Activated CD8-positive, alpha-beta memory T cell treated with anti-CD3 and anti-CD28 coated beads, Interleukin-2, amount 50 U/mL, for 4 hours (primary cell): ENCODE data around the gene CD8B2.
"Not testable (repeated sequence)": the region's sequence is repeated elsewhere in the genome, so short reads cannot be mapped to it uniquely, and the experiment has no call there.

Source experiments
- DNase-seq: peaks from one replicate; pipeline ENCODE4 v3.0.0-alpha.2; 2020

Gene CD8B2

DNA sequence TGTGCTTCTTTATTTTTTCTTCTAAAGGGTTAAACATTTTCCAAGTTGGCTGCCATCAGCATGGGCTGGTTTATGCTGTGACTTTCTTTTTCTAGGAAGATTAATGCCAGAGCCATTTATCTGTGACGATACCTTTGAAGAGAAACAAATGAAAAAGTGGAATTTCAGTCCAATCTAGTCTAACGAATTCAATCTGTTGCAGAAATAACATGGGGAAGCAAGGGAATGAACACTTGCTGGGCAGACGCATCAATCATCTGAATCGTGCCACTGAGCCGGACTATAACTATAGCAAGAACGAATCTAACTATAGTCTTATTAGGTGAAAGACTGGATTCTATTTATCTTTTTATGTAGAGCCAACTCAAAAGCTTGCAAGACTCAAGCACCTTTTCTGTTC, 66.2 kb downstream of the CD8B2 start:
- DNase-seq: no peak

DNA sequence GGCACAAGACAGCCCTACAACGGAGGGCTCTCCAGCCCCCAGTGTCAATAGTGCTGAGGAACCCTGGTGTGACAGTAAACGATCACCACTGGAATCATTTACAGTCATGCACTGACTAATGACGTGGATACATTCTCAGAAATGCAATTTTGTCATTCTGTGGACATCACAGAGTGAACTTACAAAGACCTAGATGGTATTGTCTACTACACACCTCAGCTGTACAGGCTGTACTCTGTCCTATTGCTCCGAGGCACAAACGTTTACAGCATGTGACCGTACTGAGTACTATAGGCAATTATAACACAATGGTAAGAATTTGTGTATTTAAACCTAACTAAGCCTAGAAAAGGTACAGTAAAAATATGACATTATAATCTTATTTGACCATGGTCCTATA, 67.2 kb downstream of the CD8B2 start:
- no peak for DNase-seq

GRCh38 chr2:106555053-106555452, 67.9 kb downstream of the CD8B2 start:
- DNase-seq: no peak

DNA sequence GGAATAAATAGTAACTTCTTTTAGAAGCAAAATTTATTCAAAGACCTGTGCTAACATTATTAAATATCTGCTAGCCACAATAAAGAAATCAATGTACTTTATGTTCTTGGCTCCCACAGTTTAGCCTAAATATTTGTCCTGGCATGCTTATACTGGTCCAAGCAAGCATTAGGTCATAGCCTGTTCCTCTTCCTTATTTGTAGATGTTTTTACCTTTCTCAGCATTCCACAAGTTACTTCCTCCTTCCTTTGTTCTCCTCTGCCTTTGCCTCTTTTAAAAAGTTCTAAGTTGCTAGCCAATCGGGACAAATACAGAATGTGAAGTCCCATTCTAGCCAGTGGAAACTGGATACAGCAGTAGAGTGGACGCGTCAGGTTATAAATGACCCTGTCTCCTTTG, 72.6 kb downstream of the CD8B2 start:
- not testable (repeated sequence) for DNase-seq

- no peak for DNase-seq
These were observed 73.6 kb downstream of the CD8B2 start for GRCh38 chr2:106560773-106561172.

DNA sequence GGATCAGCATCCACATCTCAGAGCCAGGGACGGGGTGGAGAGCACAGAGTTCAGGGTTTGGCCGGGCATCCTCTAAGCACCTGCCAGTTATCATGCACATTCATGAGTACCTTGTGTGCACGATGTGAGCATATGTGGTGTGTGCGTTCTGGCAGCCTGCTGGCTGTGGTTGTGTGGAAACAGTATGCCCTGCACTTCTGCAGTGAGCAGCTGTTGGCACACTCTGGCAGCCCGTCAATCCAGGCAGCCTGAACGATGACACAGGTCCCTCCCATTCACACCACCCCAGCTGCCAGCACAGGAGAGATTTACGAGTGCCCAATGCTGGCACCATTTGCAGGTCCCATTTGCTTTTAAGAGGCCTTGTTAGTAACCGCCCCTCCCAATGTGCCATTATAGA, 74.2 kb downstream of the CD8B2 start:
- DNase-seq: no peak

DNA sequence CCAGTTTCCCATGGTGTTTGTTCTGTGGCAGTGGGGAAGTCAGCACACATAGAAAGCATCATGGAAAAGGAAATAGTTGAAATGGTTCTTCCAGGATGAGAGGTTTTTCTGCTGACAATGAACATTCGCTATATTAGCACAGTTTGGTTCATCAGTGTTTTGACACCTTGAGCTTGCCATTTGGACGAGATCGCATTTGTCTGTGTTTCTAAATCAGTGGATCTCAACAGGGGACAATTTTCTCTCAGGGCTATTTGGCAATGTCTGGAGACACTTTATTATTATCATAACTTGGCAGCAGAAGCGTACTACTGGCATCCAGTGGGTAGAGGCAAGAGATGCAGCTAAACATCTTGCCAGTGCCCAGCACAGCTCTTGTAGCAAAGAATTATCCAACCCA, 74.6 kb downstream of the CD8B2 start:
- no peak for DNase-seq

- no peak for DNase-seq
These were observed 75.4 kb downstream of the CD8B2 start for GRCh38 chr2:106562268-106563186.

DNA sequence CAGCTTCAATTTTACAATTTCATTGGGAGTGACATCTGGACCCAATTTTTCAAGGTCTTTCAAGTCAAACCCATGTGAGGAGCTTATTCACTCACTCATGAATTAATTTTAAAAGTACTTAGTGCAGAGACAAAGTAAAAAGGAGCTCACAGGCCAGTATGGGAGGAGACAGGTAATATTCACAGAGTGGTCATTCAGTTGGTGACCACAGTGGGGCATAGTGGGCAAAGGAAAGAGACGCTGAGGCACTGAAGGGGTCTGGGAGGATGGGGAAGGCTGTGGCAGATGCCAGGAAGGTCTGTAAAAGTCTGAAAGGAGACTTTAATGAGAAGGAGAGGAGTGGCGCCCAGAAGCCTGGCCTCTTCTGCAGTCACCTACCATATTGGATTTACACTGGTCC, 76.0 kb downstream of the CD8B2 start:
- no peak for DNase-seq

DNA sequence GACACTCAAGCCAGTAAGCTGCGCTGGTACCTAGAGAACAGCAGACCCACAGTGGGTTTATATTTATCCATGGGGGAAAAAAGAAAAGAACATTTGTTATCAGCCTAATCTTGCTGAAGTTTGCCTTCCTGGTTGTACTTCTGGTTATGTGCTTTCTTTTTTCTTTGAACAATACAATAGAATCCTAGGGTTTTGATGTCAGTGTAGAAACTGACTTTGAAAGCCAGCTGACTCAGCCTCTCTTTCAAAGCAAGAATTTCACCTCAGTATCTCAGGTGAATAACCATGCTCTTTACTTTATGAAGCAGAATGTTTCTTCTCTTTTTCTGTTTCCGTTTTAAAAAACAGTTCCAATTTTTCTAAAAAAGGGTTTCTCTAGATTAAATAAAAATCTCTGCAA, 78.4 kb downstream of the CD8B2 start:
- DNase-seq: no peak

DNA sequence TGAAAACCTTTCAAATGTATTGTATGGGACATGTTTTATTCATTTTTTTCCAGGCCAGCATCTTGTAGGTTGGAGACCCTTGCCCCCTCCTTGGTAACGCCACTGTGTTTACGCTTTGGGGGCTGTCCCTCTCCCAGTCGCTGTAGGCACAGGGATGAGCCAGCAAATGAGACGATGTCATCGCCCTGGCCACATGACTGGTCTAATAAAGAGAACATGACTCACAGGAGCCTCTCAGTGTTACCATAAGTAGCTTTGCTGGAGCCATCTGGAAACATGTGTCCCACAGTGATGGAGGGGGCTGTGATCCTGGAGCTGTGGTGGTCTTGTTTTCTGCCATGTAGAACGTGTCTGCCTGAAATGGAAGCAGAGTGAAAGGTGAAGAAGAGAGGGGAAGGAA, 78.9 kb downstream of the CD8B2 start:
- DNase-seq: no peak

GRCh38 chr2:106566484-106566883, 79.3 kb downstream of the CD8B2 start:
- not testable (repeated sequence) for DNase-seq

DNA sequence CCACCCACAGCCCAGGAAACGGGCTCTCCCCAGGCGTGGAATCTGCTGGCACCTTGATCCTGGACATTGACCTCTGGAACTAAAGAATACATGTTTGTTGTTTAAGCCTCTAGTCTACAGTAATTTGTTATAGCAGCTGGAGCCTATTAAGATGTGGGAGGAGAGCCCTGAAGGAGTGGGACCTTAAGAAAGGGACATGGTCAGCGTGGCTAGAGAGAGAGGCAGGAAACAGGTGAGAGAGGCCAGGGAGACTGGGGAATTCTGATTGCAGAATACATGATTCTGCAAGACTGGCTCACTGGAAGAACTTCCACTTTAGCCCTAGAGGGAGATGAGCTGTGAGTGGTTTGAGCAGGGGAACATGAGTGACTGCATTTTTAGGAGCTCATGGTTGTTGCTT, 83.2 kb downstream of the CD8B2 start:
- no peak for DNase-seq
